Keratinocyte (primary cell): Measurements from ENCODE around the gene SRA1.

Experiments
- EZH2 ChIP-seq: IDR thresholded peaks from one replicate; pipeline ENCODE4 v1.6.1; 2012; ENCODE audit warnings: inconsistent platforms, mild to moderate bottlenecking, low read length, moderate library complexity
- TF ChIP-seq, protein P1 (sequence below), 3 experiments: IDR thresholded peaks in 1 of 3; conservative IDR thresholded peaks in 1 of 3; optimal IDR thresholded peaks in 1 of 3; 2 replicates in 2 of 3; 3 replicates in 1 of 3; pipeline versions ENCODE3 to v1.5.1; 2011; ENCODE audit warnings: low read length in 3 of 3, mild to moderate bottlenecking in 3 of 3, moderate library complexity in 2 of 3, control low read depth in 1 of 3, inconsistent platforms in 1 of 3; ENCODE audit not compliant: insufficient read depth in 2 of 3; ENCODE audit errors: extremely low read depth in 1 of 3

DNA sequence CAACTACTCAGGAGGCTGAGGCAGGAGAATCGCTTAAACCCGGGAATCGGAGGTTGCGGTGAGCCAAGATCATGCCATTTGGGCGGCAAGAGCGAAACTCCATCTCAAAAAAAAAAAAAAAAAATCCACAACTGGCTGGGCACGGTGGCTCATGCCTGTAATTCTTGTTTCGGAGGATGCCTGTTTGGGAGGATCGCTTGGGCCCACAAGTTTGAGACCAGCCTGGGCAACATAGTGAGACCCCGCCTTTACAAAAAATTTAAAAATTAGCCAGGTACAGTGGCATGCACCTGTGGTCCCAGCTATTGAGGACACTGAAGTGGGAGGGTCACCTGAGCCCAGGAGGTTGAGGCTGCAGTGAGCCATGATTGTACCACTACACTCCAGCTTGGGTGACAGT, 11.7 kb downstream of the SRA1 start:
- TF ChIP-seq, protein P1, sequence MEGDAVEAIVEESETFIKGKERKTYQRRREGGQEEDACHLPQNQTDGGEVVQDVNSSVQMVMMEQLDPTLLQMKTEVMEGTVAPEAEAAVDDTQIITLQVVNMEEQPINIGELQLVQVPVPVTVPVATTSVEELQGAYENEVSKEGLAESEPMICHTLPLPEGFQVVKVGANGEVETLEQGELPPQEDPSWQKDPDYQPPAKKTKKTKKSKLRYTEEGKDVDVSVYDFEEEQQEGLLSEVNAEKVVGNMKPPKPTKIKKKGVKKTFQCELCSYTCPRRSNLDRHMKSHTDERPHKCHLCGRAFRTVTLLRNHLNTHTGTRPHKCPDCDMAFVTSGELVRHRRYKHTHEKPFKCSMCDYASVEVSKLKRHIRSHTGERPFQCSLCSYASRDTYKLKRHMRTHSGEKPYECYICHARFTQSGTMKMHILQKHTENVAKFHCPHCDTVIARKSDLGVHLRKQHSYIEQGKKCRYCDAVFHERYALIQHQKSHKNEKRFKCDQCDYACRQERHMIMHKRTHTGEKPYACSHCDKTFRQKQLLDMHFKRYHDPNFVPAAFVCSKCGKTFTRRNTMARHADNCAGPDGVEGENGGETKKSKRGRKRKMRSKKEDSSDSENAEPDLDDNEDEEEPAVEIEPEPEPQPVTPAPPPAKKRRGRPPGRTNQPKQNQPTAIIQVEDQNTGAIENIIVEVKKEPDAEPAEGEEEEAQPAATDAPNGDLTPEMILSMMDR (optimal IDR thresholded peaks at IDR 0.05 in 1 of 3, IDR thresholded peaks at IDR 0.05 in 1 of 3, conservative IDR thresholded peaks at IDR 0.05 in 1 of 3; ENCODE audit: extremely low read depth in 1 of 3, insufficient read depth in 2 of 3, low read length in 3 of 3), result no peak
- TF ChIP-seq EZH2, result no peak
